Measurements from ENCODE around the gene CCDC144A. TPM values are rescaled to one million over a fixed set of nuclear protein-coding genes. Genes with fewer than 3 reads are reported as not detected.

The CCDC144A gene
- total RNA-seq, 1 experiment from 2014 or later = 1.9 TPM

- Histone ChIP-seq H4K91ac (ENCODE audit: insufficient read length, low read depth, low read length) (no peak overlapping the region), H2AK5ac (ENCODE audit: insufficient read length, low read length) (no peak overlapping the region), H3K27me3 (ENCODE audit: insufficient read depth, low read length) (no peaks in the 10 kb centered on the region), H4K5ac (ENCODE audit: insufficient read length, low read depth, low read length) (no peak overlapping the region), H3K23ac (ENCODE audit: insufficient read length, low read depth, low read length) (no peak overlapping the region), H3K9ac (ENCODE audit: extremely low read depth, insufficient read length, low read length) (no peak overlapping the region), H3K23me2 (ENCODE audit: insufficient read length, low read depth, low read length, poor library complexity, severe bottlenecking) (no peaks in the 10 kb centered on the region), H3K4me1 (ENCODE audit: insufficient read depth, low read length) (no peaks in the 10 kb centered on the region), H3K56ac (ENCODE audit: insufficient read length, low read depth, low read length) (no peak overlapping the region), H3K4ac (ENCODE audit: low read depth, low read length) (no peak overlapping the region), H2BK15ac (ENCODE audit: low read depth, low read length) (no peak overlapping the region), H3T11ph (ENCODE audit: low read length) (no peak overlapping the region), H4K20me1 (ENCODE audit: control insufficient read depth, insufficient read depth, insufficient read length) (no peaks in the 10 kb centered on the region), H2BK12ac (ENCODE audit: insufficient read length, low read depth, low read length) (no peak overlapping the region), H2BK20ac (ENCODE audit: low read depth, low read length, poor library complexity, severe bottlenecking) (no peak overlapping the region), H3K79me2 (ENCODE audit: insufficient read depth, low read length) (no peaks in the 10 kb centered on the region), H3K4me2 (ENCODE audit: insufficient read depth, insufficient read length, low read length) (no peak overlapping the region), H2BK5ac (ENCODE audit: insufficient read length, low read length) (no peak overlapping the region), H4K8ac (replicated peaks; ENCODE audit: insufficient read length, low read depth, low read length) (no peak overlapping the region), H3K18ac (ENCODE audit: insufficient read length, low read depth, low read length) (no peak overlapping the region), H2BK120ac (ENCODE audit: low read depth, low read length, poor library complexity, severe bottlenecking) (no peak overlapping the region), H3K79me1 (ENCODE audit: insufficient read depth, low read depth, low read length, poor library complexity, severe bottlenecking) (no peaks in the 10 kb centered on the region), H2AFZ (ENCODE audit: low read length) (no peak overlapping the region), H3K14ac (ENCODE audit: insufficient read depth, low read length) (no peak overlapping the region), H3K9me3 (ENCODE audit: control insufficient read depth, low read depth, low read length) (no peaks in the 10 kb centered on the region), H3K27ac (ENCODE audit: insufficient read length, low read depth, low read length) (no peak overlapping the region)
- peaks cover 10% of the 10 kb centered on the region for H3K27me3 Mint-ChIP-seq (ENCODE audit: low read depth)
- H3K4me1 Mint-ChIP-seq = peaks cover 18 to 23% of the 10 kb centered on the region in 2 experiments
- H3K4me3 Mint-ChIP-seq = no peak overlapping the region
- no peak overlapping the region for H3K27ac Mint-ChIP-seq
- no peak for DNase-seq
- no peak for TF ChIP-seq CTCF (conservative IDR thresholded peaks at IDR 0.05)
- H3K9me3 Mint-ChIP-seq = peaks cover 0 to 10% of the 10 kb centered on the region in 2 experiments; a peak in 2 of 5 replicates
- peaks cover 0 to 4% (median 1%) of the 10 kb centered on the region in 3 experiments; a peak in 2 of 7 replicates for H3K36me3 Mint-ChIP-seq (ENCODE audit: insufficient read depth in 1 of 3, low read depth in 3 of 3)
Measured at GRCh38 chr17:16661217-16661616, 28.8 kb upstream of the CCDC144A start.

Data from H9 (cell line).